Immature natural killer cell (primary cell): ENCODE results near the gene NELL1. TPM values are rescaled to one million over a fixed set of nuclear protein-coding genes. Genes with fewer than 3 reads are reported as not detected.

Source experiments
- DNase-seq, 3 donors: peaks; one replicate each; pipeline ENCODE4 v3.0.0; 2022; ENCODE audit warnings: mixed read lengths in 1 of 3
- H3K27ac Mint-ChIP-seq, 6 donors: one replicate each; pipeline ENCODE4 v1.8.0; 2020; ENCODE audit warnings: mixed read lengths in 6 of 6, mild to moderate bottlenecking in 5 of 6, inconsistent platforms in 4 of 6, moderate library complexity in 3 of 6
- H3K27me3 Mint-ChIP-seq, 3 donors: one replicate each; pipeline ENCODE4 v1.8.0; 2020 to 2021; ENCODE audit warnings: low read depth in 3 of 3, mild to moderate bottlenecking in 3 of 3, mixed read lengths in 3 of 3, moderate library complexity in 3 of 3, inconsistent platforms in 1 of 3
- H3K36me3 Mint-ChIP-seq, 3 donors: one replicate each; pipeline ENCODE4 v1.8.0; 2020; ENCODE audit warnings: mixed read lengths in 3 of 3, inconsistent platforms in 2 of 3, mild to moderate bottlenecking in 2 of 3
- H3K4me1 Mint-ChIP-seq, 2 donors: one replicate each; pipeline ENCODE4 v1.8.0; 2020; ENCODE audit warnings: inconsistent platforms in 2 of 2, mild to moderate bottlenecking in 2 of 2, mixed read lengths in 2 of 2, moderate library complexity in 1 of 2
- H3K4me3 Mint-ChIP-seq, 5 donors: one replicate each; pipeline ENCODE4 v1.8.0; 2020; ENCODE audit warnings: mild to moderate bottlenecking in 5 of 5, mixed read lengths in 5 of 5, inconsistent platforms in 3 of 5, moderate library complexity in 3 of 5
- H3K9me3 Mint-ChIP-seq, 6 donors: one replicate each; pipeline ENCODE4 v1.8.0; 2020; ENCODE audit warnings: mild to moderate bottlenecking in 6 of 6, mixed read lengths in 6 of 6, inconsistent platforms in 4 of 6, moderate library complexity in 3 of 6
- polyA plus RNA-seq, 3 donors: library from polyadenylated mRNA; unstranded; fragments of 300-500 nt; fragmentation: Illumina TruSeq; gene quantifications; one replicate each; pipeline ENCODE4 v1.2.3, GENCODE V29; 2021

NELL1 gene
- polyA plus RNA-seq, 3 donors from 2014 or later: not detected

DNA sequence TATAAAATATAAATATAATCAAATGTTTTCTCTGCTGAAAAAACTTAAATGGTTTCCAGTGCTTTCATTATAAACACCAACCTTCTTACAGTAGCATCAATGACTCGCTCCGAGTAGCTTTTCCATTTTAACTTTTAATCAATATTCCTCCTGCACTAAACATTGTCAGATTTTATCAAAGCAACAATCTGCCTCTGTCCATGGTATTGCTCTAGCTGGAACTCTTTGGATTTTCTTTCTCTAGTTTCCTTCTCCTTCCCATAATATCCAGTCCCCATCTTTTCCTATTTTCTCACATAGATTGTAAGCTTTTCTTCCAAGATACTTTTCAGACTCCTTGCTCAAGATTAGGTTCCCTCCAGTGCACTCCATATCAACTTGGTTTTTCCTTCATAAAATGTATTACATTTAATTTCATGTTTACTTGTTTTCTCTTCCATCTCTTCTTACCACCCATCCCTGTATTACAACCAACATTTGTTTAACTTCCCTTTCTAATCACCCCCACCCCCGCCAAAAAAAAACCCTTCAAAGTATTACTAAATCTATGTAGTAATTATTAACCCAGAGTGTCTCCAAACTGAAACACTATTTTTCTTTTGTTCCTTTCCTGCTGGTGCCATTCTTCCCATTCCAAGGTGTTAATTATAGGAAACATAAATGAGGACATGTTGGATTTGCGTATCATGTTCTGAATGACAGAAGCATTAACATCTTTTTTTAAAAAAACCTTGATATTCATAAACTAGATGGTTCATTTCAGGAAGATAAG lies 716.5 kb downstream of the NELL1 start:
- no peak overlapping the region for H3K27ac Mint-ChIP-seq
- DNase-seq: no peak
- H3K4me1 Mint-ChIP-seq: no peaks in the 10 kb centered on the region
- no peaks in the 10 kb centered on the region for H3K36me3 Mint-ChIP-seq
- no peak overlapping the region for H3K4me3 Mint-ChIP-seq
- no peaks in the 10 kb centered on the region for H3K27me3 Mint-ChIP-seq
- peaks cover 8 to 56% (median 16%) of the 10 kb centered on the region in 6 donors for H3K9me3 Mint-ChIP-seq

DNA sequence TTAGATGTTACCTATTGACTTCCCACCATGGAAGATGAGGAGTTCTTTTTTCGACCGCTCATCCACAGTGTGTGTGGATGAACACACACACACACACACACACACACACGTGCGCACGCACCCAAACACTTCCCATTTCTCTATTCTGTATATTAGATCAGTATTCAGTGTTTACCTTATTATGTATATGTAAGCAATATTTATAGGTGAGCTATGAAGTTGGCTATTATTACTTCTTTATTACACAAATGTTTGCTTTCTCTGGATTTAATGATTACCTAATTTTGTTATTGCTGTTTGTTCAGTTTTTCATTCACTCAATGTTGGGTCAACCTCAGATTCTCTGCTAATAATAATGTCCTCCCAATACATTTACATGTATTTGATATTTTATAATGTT lies 721.0 kb downstream of the NELL1 start:
- H3K36me3 Mint-ChIP-seq: no peaks in the 10 kb centered on the region
- H3K27me3 Mint-ChIP-seq: no peaks in the 10 kb centered on the region
- no peak overlapping the region for H3K27ac Mint-ChIP-seq
- peaks cover 9 to 51% (median 21%) of the 10 kb centered on the region in 6 donors for H3K9me3 Mint-ChIP-seq
- no peaks in the 10 kb centered on the region for H3K4me1 Mint-ChIP-seq
- no peak for DNase-seq
- no peak overlapping the region for H3K4me3 Mint-ChIP-seq

DNA sequence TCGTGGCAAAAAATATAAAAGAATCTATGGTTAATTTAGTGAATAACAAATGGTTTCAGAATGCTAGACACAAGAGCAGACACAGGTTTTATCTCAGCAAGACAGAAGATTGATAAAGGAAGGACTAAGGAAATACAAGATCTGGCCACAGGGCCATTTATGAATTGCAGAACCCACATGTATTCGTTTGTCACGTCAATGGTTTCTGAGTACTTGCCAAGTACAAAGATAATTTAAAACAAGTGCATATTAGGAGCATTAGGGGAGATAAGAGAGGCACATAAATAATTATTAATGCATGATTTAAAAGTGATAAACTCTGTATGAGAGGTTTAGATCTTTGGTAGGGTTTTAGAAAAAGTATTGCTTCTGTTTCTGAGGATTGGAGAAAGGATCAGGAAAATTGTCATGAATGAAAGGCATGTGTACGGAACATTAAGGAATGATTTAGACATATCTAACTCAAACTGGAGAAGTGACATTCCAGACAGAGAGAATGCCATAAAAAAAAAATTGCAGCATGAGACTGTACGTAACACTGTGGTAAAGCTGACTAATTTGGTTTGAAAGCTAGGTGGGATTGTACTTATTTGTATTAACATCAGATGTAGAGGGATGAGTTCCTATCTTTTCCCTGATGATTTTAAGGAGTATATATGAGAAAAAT lies 727.1 kb downstream of the NELL1 start:
- H3K36me3 Mint-ChIP-seq: no peaks in the 10 kb centered on the region
- H3K27ac Mint-ChIP-seq: no peak overlapping the region
- no peak overlapping the region for H3K4me3 Mint-ChIP-seq
- no peak for DNase-seq
- H3K27me3 Mint-ChIP-seq: no peaks in the 10 kb centered on the region
- H3K9me3 Mint-ChIP-seq: peaks cover 8 to 53% (median 15%) of the 10 kb centered on the region in 6 donors
- no peaks in the 10 kb centered on the region for H3K4me1 Mint-ChIP-seq

- Mint-ChIP-seq H3K4me3 (no peak overlapping the region), H3K27me3 (no peaks in the 10 kb centered on the region), H3K4me1 (no peaks in the 10 kb centered on the region), H3K36me3 (no peaks in the 10 kb centered on the region), H3K9me3 (peaks cover 7 to 59% (median 14%) of the 10 kb centered on the region in 6 donors), H3K27ac (no peak overlapping the region)
- DNase-seq: no peak
Observed at GRCh38 chr11:21398195-21398594, 728.8 kb downstream of the NELL1 start.

DNA sequence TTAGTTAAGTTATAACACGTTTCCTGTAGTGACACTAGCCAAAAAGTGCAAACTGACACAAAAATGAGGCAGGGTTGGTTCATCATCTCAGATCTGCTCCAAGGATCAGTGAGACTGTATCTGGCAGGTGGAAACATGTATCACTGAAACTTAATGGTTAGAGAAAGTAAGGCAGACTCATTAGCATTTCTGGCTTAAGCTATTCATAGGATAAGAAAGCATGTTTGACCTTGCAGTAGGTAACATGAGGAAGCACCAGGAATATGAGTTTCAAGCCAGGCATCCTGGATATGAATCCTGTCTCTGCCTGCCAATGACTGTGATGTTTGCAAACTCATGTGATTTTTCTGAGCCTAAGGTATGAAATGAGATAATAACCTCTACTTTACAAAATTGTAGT lies 732.1 kb downstream of the NELL1 start:
- H3K4me3 Mint-ChIP-seq: no peak overlapping the region
- peaks cover 4 to 41% (median 12%) of the 10 kb centered on the region in 6 donors for H3K9me3 Mint-ChIP-seq

GRCh38 chr11:21402274-21402673 lies 732.9 kb downstream of the NELL1 start:
- H3K27ac Mint-ChIP-seq: no peak overlapping the region
- H3K27me3 Mint-ChIP-seq: no peaks in the 10 kb centered on the region
- DNase-seq: no peak
- H3K9me3 Mint-ChIP-seq: peaks cover 4 to 38% (median 12%) of the 10 kb centered on the region in 6 donors
- H3K4me1 Mint-ChIP-seq: no peaks in the 10 kb centered on the region
- H3K36me3 Mint-ChIP-seq: no peaks in the 10 kb centered on the region
- no peak overlapping the region for H3K4me3 Mint-ChIP-seq

More for the DNA sequence above, 732.1 kb downstream of the NELL1 start:
- Mint-ChIP-seq H3K27ac (no peak overlapping the region), H3K4me1 (no peaks in the 10 kb centered on the region), H3K36me3 (no peaks in the 10 kb centered on the region), H3K27me3 (no peaks in the 10 kb centered on the region)
- DNase-seq: no peak

DNA sequence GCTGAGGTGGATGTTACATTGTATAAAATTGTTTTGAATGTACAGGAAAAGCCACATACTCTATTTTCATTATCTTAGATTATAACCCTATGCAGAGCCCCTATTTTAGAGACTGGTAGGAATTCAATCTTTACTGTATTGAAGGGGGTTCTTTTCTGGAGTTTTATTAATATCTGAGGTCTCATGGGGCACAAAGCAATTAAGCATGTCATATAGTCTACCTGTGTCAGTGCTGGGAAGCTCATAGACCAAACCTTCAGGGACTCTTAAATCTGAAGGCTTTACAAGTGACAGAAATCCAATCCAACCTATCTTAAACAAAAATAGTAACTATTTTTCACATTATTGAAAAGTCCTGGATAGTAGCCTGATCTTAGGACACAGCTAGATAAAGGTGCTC lies 733.7 kb downstream of the NELL1 start:
- Mint-ChIP-seq H3K9me3 (peaks cover 4 to 46% (median 18%) of the 10 kb centered on the region in 6 donors), H3K4me1 (no peaks in the 10 kb centered on the region), H3K27ac (no peak overlapping the region), H3K36me3 (no peaks in the 10 kb centered on the region), H3K27me3 (no peaks in the 10 kb centered on the region), H3K4me3 (no peak overlapping the region)
- DNase-seq: no peak

DNA sequence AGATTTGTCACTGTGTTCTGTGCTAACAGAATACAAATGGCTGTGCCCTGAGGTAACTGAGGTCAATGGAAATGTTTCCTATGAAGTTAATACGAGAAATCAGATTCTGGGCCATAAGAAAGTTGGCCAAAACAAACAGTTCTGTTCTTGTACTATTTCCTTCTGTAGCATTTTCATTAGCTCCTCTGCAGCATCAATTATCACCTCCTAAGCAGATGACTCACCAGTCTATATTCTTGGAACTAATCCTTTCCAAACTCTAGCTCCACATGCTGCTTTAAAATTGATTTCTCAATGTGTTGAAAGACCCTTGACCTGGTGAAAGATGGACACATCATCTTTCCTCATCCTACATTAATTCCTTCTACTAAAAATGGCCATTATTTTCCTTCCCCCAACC lies 736.0 kb downstream of the NELL1 start:
- Mint-ChIP-seq H3K27ac (no peak overlapping the region), H3K4me1 (no peaks in the 10 kb centered on the region), H3K4me3 (no peak overlapping the region), H3K9me3 (peaks cover 10 to 49% (median 19%) of the 10 kb centered on the region in 6 donors), H3K36me3 (peaks cover 0 to 3% (median 0%) of the 10 kb centered on the region in 3 donors), H3K27me3 (no peaks in the 10 kb centered on the region)
- no peak for DNase-seq

DNA sequence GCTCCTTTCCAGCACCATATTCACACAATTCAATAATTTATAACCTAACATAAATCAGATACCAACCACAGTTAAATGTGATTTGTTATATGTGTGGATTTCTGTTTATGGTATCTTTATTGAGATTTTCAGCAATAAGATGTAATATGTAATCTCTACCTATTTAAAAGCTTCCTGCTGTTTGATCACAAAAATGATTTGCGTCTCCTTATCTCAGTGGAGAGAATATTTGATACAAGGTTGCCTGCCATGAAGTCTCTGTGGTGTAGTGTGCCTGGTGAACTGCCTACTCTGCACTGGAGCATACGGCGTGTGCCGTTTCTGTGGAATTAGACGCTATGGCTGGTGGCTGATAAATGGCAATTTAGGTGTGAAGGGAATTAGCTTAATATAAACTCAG lies 741.1 kb downstream of the NELL1 start:
- peaks cover 8 to 49% (median 23%) of the 10 kb centered on the region in 6 donors for H3K9me3 Mint-ChIP-seq
- H3K4me3 Mint-ChIP-seq: no peak overlapping the region
- no peaks in the 10 kb centered on the region for H3K4me1 Mint-ChIP-seq
- H3K27ac Mint-ChIP-seq: no peak overlapping the region
- peaks cover 0 to 3% (median 0%) of the 10 kb centered on the region in 3 donors for H3K36me3 Mint-ChIP-seq
- no peak for DNase-seq
- no peaks in the 10 kb centered on the region for H3K27me3 Mint-ChIP-seq

GRCh38 chr11:21411104-21411503 lies 741.7 kb downstream of the NELL1 start:
- DNase-seq: no peak
- no peaks in the 10 kb centered on the region for H3K27me3 Mint-ChIP-seq
- peaks cover 0 to 3% (median 0%) of the 10 kb centered on the region in 3 donors for H3K36me3 Mint-ChIP-seq
- H3K4me3 Mint-ChIP-seq: no peak overlapping the region
- peaks cover 8 to 50% (median 23%) of the 10 kb centered on the region in 6 donors for H3K9me3 Mint-ChIP-seq
- H3K27ac Mint-ChIP-seq: no peak overlapping the region
- H3K4me1 Mint-ChIP-seq: no peaks in the 10 kb centered on the region

GRCh38 chr11:21411597-21411996 lies 742.2 kb downstream of the NELL1 start:
- no peak overlapping the region for H3K4me3 Mint-ChIP-seq
- no peaks in the 10 kb centered on the region for H3K4me1 Mint-ChIP-seq
- peaks cover 0 to 3% (median 0%) of the 10 kb centered on the region in 3 donors for H3K36me3 Mint-ChIP-seq
- peaks cover 8 to 51% (median 23%) of the 10 kb centered on the region in 6 donors for H3K9me3 Mint-ChIP-seq
- no peaks in the 10 kb centered on the region for H3K27me3 Mint-ChIP-seq
- no peak for DNase-seq
- no peak overlapping the region for H3K27ac Mint-ChIP-seq

GRCh38 chr11:21412652-21413383 lies 743.4 kb downstream of the NELL1 start:
- Mint-ChIP-seq H3K9me3 (peaks cover 7 to 49% (median 17%) of the 10 kb centered on the region in 6 donors), H3K27me3 (no peaks in the 10 kb centered on the region), H3K4me1 (no peaks in the 10 kb centered on the region), H3K27ac (no peak overlapping the region), H3K36me3 (peaks cover 0 to 3% (median 0%) of the 10 kb centered on the region in 3 donors), H3K4me3 (no peak overlapping the region)
- DNase-seq: no peak

DNA sequence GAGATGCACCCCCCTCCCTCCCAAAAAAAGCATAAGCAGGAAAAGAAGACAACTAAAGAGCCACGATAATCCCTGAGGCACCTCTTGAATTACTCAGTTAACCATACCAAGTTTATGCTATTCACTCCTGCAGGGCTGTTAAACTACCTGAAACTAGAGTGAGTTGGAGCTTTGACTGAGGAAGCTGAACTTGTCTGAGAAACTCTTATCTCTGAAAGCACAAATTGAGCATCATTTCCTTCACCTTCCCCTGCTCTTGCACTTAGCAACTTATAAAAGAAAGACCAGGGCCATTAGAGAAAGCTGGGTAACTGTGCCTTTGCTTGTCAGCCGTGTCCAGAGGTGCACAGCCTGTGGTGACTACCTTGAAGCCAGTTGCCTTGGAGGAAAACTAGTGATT lies 745.6 kb downstream of the NELL1 start:
- Mint-ChIP-seq H3K9me3 (peaks cover 9 to 54% (median 19%) of the 10 kb centered on the region in 6 donors), H3K27ac (no peak overlapping the region), H3K4me1 (no peaks in the 10 kb centered on the region), H3K27me3 (no peaks in the 10 kb centered on the region), H3K4me3 (no peak overlapping the region), H3K36me3 (no peaks in the 10 kb centered on the region)
- no peak for DNase-seq

DNA sequence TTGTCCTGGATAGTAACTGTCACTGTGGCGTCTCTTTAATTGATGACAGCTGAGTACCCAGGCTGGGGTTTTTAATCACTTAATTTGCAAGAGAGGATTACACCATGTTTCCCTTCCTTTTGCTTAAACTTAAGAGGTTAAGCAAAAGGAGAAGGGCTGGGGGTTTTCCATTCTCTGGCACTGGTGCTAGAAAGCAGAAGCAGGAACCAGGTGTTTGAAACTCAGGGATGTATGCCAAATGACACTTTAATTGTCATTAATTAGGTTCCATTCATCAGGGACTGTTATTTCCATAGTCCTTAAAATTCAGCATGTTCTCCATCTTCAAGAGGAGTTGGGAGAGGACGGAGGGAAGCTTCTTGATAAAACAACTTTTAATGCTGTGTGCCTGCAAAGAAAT lies 746.2 kb downstream of the NELL1 start:
- Mint-ChIP-seq H3K36me3 (no peaks in the 10 kb centered on the region), H3K27ac (no peak overlapping the region), H3K4me3 (no peak overlapping the region), H3K9me3 (peaks cover 11 to 58% (median 23%) of the 10 kb centered on the region in 6 donors), H3K27me3 (no peaks in the 10 kb centered on the region), H3K4me1 (no peaks in the 10 kb centered on the region)
- DNase-seq: no peak
